Measurements from ENCODE around the gene ICOS. TPM values are rescaled to one million over a fixed set of nuclear protein-coding genes. Genes with fewer than 3 reads are reported as not detected.

The ICOS gene
- polyA plus RNA-seq, 1 of the 3 experiments (the other 2 are of a cell fraction), result not detected

DNA sequence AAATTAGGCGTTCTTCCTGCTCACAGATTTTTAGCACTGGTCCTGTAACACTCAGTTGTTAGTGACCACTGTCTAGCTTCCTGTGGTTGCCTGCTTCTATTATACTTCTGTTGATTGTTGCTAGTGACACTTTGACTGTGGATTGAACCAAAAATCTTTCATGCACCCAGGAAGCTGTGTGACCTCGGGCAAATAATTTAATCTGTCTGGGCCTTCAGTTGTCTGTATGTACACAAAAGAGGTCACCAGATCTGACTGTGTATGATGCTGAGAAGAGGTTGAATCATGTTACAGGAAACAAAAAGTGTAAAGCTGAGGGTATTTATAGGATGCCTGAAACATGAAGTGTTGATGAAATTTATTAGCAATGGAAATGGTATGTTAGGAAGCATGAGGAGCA, 12.7 kb downstream of the ICOS start:
- CTCF ChIA-PET, result no interaction called here

DNA sequence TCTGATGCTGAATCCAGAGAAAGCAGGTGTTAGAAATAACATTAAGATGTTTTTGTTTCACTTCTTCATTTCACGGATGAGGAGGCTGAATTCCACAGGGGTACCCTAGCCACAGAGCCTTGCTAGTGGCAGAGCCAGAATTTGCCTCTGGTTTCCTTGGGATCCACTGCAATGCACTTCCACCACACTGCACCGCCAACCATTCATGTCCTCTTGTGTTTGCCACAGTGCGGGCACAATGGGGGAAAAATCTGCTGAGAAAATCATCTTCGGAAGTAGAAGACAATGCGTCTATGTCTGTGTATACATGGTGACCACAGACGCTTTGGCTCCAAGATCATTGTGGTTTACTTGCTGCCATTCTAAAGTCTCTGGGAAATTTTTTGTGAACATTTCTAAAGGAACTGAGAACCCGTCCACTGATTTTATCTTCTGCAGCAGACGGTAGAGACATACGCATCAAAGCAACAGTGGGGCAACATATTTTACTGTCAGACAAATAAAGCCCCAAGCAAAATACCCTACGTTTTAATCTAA, 14.9 kb downstream of the ICOS start:
- Histone ChIP-seq H3F3A (replicated peaks; ENCODE audit: insufficient read depth) (no peaks in the 10 kb centered on the region), H3K27me3 (ENCODE audit: insufficient read depth) (no peaks in the 10 kb centered on the region), H3K9me2 (no peaks in the 10 kb centered on the region), H3K27ac (ENCODE audit: low read depth in 2 of 2, low read length in 1 of 2) (no peak overlapping the region), H3K4me1 (ENCODE audit: control insufficient read depth in 1 of 2, insufficient read depth in 2 of 2, low read depth in 1 of 2, low read length in 1 of 2) (no peaks in the 10 kb centered on the region), H3K9me3 (no peaks in the 10 kb centered on the region), H4K20me1 (ENCODE audit: insufficient read depth) (no peaks in the 10 kb centered on the region), H3K4me3 (ENCODE audit: low read depth in 2 of 2, low read length in 1 of 2) (no peak overlapping the region), H3K4me2 (no peak overlapping the region), H3K36me3 (replicated peaks in 1 of 2; ENCODE audit: control insufficient read depth in 1 of 2, insufficient read depth in 2 of 2, low read length in 1 of 2) (no peaks in the 10 kb centered on the region), H3K79me2 (ENCODE audit: insufficient read depth) (no peaks in the 10 kb centered on the region), H3K9ac (no peak overlapping the region), H2AFZ (ENCODE audit: low read depth) (no peak overlapping the region)
- no peak for TF ChIP-seq RAD21 (IDR thresholded peaks at IDR 0.05; ENCODE audit: low read length)
- no peak for TF ChIP-seq RCOR1 (IDR thresholded peaks at IDR 0.05; ENCODE audit: low read length)
- TF ChIP-seq POLR2AphosphoS5 (IDR thresholded peaks at IDR 0.05; ENCODE audit: low read depth, low read length), result no peak
- TF ChIP-seq GABPA (IDR thresholded peaks at IDR 0.05; ENCODE audit: low read depth), result no peak
- TF ChIP-seq, protein P1, sequence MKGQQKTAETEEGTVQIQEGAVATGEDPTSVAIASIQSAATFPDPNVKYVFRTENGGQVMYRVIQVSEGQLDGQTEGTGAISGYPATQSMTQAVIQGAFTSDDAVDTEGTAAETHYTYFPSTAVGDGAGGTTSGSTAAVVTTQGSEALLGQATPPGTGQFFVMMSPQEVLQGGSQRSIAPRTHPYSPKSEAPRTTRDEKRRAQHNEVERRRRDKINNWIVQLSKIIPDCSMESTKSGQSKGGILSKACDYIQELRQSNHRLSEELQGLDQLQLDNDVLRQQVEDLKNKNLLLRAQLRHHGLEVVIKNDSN (IDR thresholded peaks at IDR 0.05; ENCODE audit: borderline replicate concordance, low read depth), result no peak
- TF ChIP-seq RFX5 (IDR thresholded peaks at IDR 0.05; ENCODE audit: low read length), result no peak
- no peak for TF ChIP-seq ZBTB33 (IDR thresholded peaks at IDR 0.05; ENCODE audit: borderline replicate concordance, low read depth)
- no peak for TF ChIP-seq FOSL2 (IDR thresholded peaks at IDR 0.05; ENCODE audit: borderline replicate concordance, low read depth)
- no peak for TF ChIP-seq MAX (IDR thresholded peaks at IDR 0.05; ENCODE audit: low read depth)
- 52% methylated on average over 10 of the region's 10 CpGs for WGBS (ENCODE audit: low lambda C conversion rate)
- CTCF ChIA-PET, result no interaction called here
- POLR2A ChIA-PET, result no interaction called here
- DNase-seq, result no peak

More for the DNA sequence above, 12.7 kb downstream of the ICOS start:
- no peaks in the 10 kb centered on the region for H3K36me3 ChIP-seq (replicated peaks in 1 of 2; ENCODE audit: control insufficient read depth in 1 of 2, insufficient read depth in 2 of 2, low read length in 1 of 2)
- no peaks in the 10 kb centered on the region for H3K4me1 ChIP-seq (ENCODE audit: control insufficient read depth in 1 of 2, insufficient read depth in 2 of 2, low read depth in 1 of 2, low read length in 1 of 2)
- H3K27me3 ChIP-seq (ENCODE audit: insufficient read depth), result no peaks in the 10 kb centered on the region
- no peaks in the 10 kb centered on the region for H3F3A ChIP-seq (replicated peaks; ENCODE audit: insufficient read depth)
- H3K9ac ChIP-seq, result no peak overlapping the region
- 50% methylated on average over 2 of the region's 2 CpGs for WGBS (ENCODE audit: low lambda C conversion rate)
- TF ChIP-seq MAX (IDR thresholded peaks at IDR 0.05; ENCODE audit: low read depth), result no peak
- TF ChIP-seq, protein P1 (IDR thresholded peaks at IDR 0.05; ENCODE audit: borderline replicate concordance, low read depth), result no peak
- TF ChIP-seq RAD21 (IDR thresholded peaks at IDR 0.05; ENCODE audit: low read length), result no peak
- no peak for TF ChIP-seq FOSL2 (IDR thresholded peaks at IDR 0.05; ENCODE audit: borderline replicate concordance, low read depth)
- no peaks in the 10 kb centered on the region for H3K9me2 ChIP-seq
- no peak overlapping the region for H3K4me2 ChIP-seq
- H3K27ac ChIP-seq (ENCODE audit: low read depth in 2 of 2, low read length in 1 of 2), result no peak overlapping the region
- H4K20me1 ChIP-seq (ENCODE audit: insufficient read depth), result no peaks in the 10 kb centered on the region
- POLR2A ChIA-PET, result no interaction called here
- no peak overlapping the region for H2AFZ ChIP-seq (ENCODE audit: low read depth)
- no peak for DNase-seq
- no peaks in the 10 kb centered on the region for H3K79me2 ChIP-seq (ENCODE audit: insufficient read depth)
- no peaks in the 10 kb centered on the region for H3K9me3 ChIP-seq
- H3K4me3 ChIP-seq (ENCODE audit: low read depth in 2 of 2, low read length in 1 of 2), result no peak overlapping the region
